ENCODE measurements around the gene ZNF837. TPM values are rescaled to one million over a fixed set of nuclear protein-coding genes. Genes with fewer than 3 reads are reported as not detected.
"Not testable (repeated sequence)": the region's sequence is repeated elsewhere in the genome, so short reads cannot be mapped to it uniquely, and the experiment has no call there.

Gene ZNF837
- total and polyA plus RNA-seq, 2 of the 4 experiments (the other 2 are of a cell fraction): 0.54 to 1.2 TPM

DNA sequence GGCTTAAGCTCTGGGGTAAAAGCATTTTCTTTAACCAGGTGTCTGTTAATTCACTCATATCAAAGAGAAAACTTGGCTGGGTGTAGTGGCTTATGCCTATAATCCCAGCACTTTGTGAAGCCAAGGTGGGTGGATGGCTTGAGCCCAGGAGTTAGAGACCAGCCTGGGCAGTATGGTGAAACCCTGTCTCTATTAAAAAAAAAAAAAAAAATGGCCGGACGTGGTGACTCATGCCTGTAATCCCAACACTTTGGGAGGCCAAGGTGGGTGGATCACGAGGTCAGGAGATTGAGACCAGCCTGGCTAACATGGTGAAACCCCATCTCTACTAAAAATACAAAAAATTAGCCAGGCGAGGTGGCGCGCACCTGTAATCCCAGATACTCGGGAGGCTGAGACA, 4.1 kb downstream of the ZNF837 start:
- 100% methylated on average over 1 of the region's 7 CpGs; no CpG with 5 or more reads in 1 of the 2 experiments for WGBS, 2 experiments (ENCODE audit: extremely low coverage in 2 of 2, insufficient read length in 1 of 2)
- H2AK5ac ChIP-seq (ENCODE audit: low read depth, low read length); DNase-seq; H2AFZ ChIP-seq (replicated peaks; ENCODE audit: low read length, poor library complexity); ATAC-seq (ENCODE audit: low read depth); H3K4ac ChIP-seq (ENCODE audit: low read depth, low read length); H3K4me2 ChIP-seq (ENCODE audit: low read depth, low read length); H4K91ac ChIP-seq (ENCODE audit: insufficient read depth, low read depth, low read length); H2BK5ac ChIP-seq (ENCODE audit: low read depth, low read length, poor library complexity, severe bottlenecking); H3K56ac ChIP-seq (ENCODE audit: extremely low read depth, insufficient read depth, low read length); H3K9me3 ChIP-seq (ENCODE audit: control insufficient read depth, insufficient read depth, low read length); in situ Hi-C loops (cut with MboI; ENCODE audit: low sequenced_read_pairs); BruUV-seq (replicated peaks); H3K4me1 ChIP-seq (ENCODE audit: control insufficient read depth, insufficient read depth, low read length); POLR2A ChIA-PET (ENCODE audit: unreplicated experiment); H3K9ac ChIP-seq (ENCODE audit: low read depth, low read length); H3K36me3 ChIP-seq (ENCODE audit: control insufficient read depth, insufficient read depth, low read length); H2BK20ac ChIP-seq (ENCODE audit: low read depth, low read length); H3K18ac ChIP-seq (ENCODE audit: low read depth, low read length); H3K4me3 ChIP-seq (ENCODE audit: insufficient read depth, low read depth, low read length); H4K8ac ChIP-seq (ENCODE audit: low read depth in 2 of 2, low read length in 2 of 2); CTCF ChIA-PET; H2BK15ac ChIP-seq (ENCODE audit: low read depth, low read length); H3K27ac ChIP-seq (ENCODE audit: insufficient read depth, low read length); H3K14ac ChIP-seq (replicated peaks; ENCODE audit: low read depth, low read length); H2AK9ac ChIP-seq (replicated peaks; ENCODE audit: low read depth, low read length, poor library complexity); H4K5ac ChIP-seq (ENCODE audit: low read depth, low read length); dilution Hi-C loops (cut with HindIII; ENCODE audit: low sequenced_read_pairs, unreplicated experiment); intact Hi-C loops (cut with micrococcal nuclease); H2BK120ac ChIP-seq (ENCODE audit: low read depth, low read length); H3K23ac ChIP-seq (ENCODE audit: low read depth, low read length); H4K20me1 ChIP-seq (ENCODE audit: insufficient read depth, low read length); H3K27me3 ChIP-seq (ENCODE audit: control insufficient read depth, insufficient read depth, low read length): not testable (repeated sequence)
- peaks cover 9 to 20% of the 10 kb centered on the region in 2 experiments; a peak in 3 of 4 replicates for H3K79me1 ChIP-seq (ENCODE audit: low read depth in 1 of 2, low read length in 2 of 2)
- peaks cover 16% of the 10 kb centered on the region for H3K9me1 ChIP-seq (ENCODE audit: insufficient read depth, low read length)

All from IMR-90 (cell line).